ENCODE results near the gene PSMB1.
"Not testable (repeated sequence)": the region's sequence is repeated elsewhere in the genome, so short reads cannot be mapped to it uniquely, and the experiment has no call there.

The PSMB1 gene

DNA sequence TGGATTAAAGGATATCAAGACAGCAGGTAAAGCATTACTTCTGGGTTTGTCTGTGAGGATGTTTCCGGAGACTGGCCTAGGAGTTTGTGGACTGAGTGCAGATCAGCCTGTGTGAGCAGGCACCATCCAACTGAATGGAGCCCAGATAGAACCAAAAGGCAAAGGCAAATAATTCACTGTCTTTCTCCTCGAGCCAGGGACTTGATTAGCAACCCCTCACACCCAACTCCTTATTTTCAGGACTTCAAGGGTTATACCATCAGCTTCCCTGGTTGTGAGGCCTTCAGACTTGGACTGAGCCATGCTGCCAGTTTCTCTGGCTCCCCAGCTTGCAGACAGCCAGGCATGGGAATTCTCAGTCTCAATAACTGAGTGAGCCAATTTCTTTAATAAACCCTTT, 19.3 kb downstream of the PSMB1 start:
- DNase-seq, result no peak

DNA sequence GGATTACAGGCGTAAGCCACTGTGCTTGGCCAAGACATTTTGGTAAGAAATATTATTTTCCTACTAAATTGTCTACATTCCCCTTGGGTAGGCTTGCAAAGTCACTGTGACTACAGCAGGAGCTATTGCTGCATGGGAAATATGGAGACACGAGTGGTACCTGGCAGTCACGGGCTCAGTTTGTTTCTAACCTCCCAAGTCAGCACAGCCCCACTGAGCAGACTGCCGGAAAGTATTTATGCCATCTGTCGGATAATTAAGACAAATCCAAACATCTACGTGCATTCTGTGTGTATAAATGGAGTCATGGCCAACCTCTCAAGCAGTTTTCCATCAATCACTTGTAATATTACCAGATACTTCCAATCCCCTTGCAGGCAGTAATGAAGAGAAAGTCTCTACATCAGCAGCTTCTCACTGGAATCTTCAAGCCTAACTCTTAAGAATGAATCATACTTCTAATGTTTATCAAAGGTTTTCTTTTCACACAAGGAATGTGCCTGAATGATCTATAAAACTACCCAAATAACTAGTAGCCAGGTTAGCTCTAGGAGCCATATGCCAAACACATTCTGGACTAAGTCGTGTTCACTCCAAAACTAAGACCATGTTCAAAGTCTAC, 20.1 kb downstream of the PSMB1 start:
- DNase-seq, result no peak

DNA sequence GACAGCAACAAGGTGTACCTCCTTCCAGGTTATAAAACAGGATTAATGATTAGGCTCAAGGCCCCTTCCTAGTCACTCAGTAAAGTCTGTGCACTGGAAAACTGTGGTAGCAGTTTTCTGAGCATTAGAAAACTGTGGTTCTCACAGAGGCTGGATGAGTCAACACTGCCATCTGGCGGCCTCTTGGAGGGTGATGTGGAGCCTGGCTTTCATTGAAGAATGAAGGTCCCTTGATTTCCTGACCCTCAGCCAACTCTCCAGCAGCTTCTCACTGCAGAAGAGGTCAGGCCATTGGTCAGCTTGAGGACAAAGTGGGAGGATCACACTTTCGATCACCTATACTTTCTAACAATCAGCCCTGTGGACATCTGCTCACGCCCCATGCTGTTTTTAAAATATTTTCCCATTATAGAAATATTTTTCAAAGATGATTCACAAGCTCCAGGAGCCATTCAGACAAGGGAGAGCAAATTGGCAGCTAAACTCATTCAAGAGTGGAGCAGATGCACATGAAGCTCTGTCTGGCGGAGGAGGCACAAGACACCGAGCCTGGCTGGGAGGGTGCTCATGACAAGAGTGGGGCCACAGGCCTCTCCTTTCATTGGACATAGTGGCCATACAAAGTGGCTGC, 23.2 kb downstream of the PSMB1 start:
- DNase-seq, result peak; percentile 76

DNA sequence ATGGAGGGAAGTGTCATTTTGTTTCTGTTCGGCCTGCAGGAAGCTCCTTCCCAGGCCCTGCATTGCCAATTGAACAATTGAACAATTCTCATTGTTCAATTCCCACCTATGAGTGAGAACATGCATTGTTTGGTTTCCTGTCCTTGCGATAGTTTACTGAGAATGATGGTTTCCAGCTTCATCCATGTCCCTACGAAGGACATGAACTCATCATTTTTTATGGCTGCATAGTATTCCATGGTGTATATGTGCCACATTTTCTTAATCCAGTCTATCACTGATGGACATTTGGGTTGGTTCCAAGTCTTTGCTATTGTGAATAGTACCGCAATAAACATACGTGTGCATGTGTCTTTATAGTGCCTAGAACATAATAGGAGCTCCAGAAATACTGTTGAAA, 25.1 kb downstream of the PSMB1 start:
- DNase-seq, result not testable (repeated sequence)

DNA sequence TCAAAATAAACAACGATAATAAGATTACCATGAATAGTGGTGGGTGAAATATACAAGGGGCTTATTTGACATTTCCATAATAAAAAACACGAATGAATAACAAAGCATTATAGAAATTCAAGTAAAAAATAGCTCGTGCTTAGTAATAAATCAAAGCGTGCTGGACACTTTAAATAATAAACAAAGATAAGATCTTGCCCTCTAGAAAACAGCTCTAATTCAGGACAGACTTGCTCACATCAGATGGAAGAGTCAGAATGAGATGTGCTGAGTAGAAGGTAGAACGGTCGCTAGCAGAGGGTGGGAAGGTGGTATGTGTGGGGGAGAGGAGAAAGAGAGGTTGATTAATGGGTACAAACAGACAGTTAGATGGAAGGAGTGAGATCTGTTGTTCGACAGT, 27.3 kb downstream of the PSMB1 start:
- no peak for DNase-seq

DNA sequence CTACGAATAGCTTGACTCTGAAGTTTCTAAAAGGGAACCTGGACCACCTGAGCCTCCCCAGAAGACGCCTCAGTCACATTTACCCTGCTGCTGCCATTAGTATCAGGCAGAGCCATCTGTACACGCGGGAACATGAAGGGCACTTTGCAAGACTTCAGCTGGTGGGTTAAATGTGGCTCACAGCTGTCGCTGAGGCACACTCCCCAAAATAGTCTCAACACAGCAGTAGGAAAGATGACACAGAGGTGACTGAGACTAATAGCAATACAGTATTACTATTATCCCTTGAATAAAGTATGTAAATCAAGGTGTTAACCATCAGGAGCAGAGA, 29.0 kb downstream of the PSMB1 start:
- no peak for DNase-seq

DNA sequence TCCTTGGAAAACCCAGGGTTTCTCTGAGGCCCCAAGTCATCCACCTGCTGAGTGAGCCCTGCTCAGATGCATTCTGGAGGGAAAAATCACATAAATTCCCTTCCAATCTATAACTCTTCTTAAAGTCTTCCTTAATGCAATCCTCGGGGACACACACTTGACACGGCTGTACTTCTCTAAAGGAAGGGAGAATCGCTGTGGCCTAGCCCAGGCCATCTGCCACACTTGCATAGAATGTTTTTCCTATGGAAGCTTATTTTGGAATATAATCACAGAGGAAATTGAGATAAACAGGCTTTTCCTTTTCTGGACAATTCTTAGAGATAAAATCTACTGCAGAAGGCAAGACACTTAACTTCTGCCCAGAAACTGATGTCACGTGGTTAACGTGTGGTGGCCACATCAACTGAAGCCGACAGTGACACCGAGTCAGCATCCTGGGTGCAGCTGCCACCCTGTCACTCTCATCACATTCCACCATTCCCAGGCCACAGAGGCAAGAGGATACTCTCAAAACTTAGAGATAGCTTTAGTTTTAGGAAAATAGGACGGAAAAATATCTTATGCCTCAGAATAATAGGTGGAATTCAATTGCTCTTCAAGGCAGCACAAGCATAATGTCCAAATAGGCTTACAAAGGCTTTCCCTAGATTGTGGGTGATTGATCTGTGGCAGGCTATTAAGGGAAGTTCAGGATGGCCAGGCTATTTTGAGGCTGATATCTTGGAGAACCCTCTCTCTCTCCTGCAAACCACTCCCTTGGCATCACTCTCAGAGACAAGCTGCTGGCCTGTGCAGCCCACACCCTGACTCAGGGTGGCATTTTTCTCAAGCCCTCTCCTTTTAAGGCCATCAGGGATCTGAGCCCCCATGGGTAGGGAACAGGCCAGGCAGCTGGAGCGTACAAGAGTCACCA, 29.6 kb downstream of the PSMB1 start:
- DNase-seq, result no peak

DNA sequence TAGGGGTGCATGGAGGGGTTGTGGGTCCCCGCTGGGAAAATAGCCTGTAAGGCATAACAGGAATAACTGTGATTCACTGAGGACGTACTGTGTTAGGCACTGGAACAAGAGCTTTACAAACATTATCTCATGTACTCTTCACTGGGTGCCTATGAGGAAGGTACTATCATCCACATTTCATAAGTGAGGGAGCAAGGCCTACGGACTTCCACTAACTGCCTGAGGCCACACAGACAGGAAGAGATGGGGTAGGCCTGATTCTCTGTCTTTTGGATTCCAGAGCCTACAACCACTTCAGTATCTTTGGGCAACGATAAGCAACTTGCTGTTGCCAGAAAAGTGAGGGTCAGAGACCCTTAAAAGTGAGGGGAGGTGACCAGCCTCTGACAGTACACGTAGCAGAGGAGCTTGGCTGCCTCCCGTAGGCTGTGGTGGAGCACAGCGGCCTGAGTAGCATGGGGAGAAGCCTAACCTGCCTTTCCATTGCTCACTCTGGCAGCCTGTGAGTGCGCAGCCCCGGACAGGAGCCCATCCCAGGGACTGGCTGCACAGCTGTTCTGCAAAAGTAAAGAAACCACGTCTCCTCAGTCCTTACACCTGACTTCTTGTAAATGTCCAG, 30.4 kb downstream of the PSMB1 start:
- peak; percentile 7 for DNase-seq

DNA sequence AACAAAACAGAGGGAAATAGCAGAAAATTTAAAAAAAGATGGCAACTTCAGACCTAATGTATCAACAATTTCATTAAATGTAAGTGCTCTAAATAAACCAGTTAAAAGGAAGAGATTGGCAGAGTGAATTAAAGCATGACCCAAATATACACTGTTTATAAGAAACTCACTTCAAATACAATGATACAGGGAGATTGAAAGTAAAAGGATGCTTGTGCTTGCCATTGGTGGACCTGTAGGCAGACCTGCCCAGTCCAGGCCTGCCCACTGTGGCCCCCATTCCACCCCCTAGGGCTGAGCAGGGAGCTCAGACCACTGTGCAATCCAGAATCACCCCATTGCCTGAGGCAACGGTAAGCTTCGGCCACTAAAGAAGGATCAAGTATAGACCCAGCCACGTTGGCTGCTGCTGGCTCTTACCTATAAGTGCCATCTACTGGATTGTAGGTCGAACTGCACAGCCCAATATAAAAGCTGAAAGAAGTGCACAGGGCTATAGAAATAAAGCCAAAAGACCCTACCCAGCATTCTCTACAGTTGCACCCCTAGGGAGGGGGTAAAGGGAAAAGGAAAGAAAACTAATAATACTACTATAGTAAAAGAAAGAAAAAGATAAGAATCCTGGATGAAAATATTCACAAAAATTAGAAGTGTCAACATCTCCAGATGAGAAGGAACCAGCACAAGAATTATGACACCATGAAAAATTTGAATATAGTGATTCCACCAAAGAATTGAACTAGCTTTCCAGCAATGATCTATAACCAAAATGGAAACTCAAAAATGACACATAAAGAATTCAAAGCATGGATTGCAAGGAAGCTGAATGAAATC, 36.1 kb downstream of the PSMB1 start:
- DNase-seq, result peak; percentile 89

DNA sequence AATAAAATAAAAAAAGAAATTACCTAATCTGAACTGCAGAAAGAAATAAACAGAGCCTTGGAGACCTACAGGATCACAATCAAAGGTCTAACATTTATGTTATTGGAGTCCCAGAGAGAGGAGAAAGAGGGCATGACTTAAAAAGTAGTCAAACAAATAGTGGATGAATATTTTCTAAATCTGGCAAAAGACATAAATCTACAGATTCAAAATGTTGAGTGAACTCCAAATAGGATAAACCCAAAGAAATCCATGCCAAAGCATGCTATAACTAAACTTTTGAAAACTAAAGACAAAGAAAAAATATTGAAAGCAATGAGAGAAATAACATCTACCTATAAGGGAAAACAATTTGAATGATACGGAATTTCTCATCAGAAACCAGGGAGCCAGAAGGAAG, 38.2 kb downstream of the PSMB1 start:
- DNase-seq, result no peak

DNA sequence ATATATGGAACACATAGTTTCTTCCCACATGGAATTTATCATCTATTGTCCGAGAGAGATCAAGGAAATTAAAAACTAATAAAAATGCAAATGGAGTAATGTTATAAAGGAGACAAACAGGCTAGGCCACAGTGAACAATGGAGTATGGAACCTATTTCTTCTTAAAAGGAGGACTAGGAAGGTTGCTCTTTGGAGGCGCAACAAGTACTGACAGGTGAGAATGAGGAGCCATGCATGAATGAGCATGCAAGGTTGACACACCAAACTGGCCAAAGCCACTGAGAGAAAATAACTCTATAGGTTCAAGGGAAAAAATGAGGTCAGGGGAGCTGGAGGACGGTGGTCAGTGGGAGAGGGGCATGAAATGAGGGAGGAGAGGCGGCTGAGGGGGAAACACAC, 40.9 kb downstream of the PSMB1 start:
- DNase-seq, result no peak

DNA sequence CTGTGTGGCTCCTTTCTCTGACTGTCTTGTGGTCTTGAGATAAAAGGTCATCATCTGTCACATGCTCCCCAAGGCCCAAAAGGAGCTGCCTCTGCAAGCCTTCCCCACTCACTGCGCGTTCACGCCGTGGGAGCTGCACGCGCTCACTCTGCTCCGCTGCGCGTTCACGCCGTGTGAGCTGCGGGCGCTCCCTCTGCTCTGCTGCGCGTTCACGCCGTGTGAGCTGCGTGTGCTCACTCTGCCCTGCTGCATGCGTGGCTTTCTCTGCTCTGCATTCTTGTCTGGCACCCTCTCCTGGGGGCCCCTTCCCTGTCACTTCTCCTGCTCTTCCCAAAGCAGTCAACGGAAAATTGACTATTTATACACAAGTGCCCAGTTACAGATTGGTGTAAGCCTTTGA, 42.5 kb downstream of the PSMB1 start:
- no peak for DNase-seq

DNA sequence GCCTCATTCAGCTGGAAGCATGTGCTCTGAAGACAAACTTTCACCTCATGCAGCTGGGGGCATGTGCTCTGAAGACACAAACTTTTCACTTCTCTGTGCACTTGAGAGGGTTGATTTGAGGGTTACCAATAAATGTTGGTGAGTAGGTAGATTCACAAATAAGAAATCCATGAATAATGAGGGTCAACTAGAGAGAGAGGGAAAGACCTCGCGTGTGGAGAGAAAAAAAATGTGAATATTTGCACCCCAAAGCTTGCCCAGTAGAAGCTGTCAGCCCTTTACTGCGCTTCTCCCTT, 43.4 kb downstream of the PSMB1 start:
- no peak for DNase-seq

DNA sequence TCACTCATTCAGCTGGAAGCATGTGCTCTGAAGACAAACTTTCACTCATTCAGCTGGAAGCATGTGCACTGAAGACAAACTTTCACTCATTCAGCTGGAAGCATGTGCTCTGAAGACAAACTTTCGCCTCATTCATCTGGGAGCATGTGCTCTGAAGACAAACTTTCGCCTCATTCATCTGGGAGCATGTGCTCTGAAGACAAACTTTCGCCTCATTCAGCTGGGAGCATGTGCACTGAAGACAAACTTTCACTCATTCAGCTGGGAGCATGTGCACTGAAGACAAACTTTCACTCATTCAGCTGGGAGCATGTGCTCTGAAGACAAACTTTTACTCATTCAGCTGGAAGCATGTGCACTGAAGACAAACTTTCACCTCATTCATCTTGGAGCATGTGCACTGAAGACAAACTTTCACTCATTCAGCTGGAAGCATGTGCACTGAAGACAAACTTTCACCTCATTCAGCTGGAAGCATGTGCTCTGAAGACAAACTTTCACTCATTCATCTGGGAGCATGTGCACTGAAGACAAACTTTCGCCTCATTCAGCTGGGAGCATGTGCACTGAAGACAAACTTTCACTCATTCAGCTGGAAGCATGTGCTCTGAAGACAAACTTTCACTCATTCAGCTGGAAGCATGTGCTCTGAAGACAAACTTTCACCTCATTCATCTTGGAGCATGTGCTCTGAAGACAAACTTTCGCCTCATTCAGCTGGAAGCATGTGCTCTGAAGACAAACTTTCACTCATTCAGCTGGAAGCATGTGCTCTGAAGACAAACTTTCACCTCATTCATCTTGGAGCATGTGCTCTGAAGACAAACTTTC, 44.0 kb downstream of the PSMB1 start:
- DNase-seq, result not testable (repeated sequence)

DNA sequence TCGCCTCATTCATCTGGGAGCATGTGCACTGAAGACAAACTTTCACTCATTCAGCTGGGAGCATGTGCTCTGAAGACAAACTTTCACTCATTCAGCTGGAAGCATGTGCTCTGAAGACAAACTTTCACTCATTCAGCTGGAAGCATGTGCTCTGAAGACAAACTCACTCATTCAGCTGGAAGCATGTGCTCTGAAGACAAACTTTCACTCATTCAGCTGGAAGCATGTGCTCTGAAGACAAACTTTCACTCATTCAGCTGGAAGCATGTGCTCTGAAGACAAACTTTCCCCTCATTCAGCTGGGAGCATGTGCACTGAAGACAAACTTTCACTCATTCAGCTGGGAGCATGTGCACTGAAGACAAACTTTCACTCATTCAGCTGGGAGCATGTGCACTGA, 44.8 kb downstream of the PSMB1 start:
- DNase-seq, result not testable (repeated sequence)

DNA sequence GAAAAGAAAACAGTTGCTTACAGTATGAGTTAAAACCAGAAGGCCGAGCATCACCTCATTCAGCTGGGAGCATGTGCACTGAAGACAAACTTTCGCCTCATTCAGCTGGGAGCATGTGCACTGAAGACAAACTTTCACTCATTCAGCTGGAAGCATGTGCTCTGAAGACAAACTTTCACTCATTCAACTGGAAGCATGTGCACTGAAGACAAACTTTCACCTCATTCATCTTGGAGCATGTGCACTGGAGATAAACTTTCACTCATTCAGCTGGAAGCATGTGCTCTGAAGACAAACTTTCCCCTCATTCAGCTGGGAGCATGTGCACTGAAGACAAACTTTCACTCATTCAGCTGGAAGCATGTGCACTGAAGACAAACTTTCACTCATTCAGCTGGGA, 45.4 kb downstream of the PSMB1 start:
- DNase-seq, result not testable (repeated sequence)

DNA sequence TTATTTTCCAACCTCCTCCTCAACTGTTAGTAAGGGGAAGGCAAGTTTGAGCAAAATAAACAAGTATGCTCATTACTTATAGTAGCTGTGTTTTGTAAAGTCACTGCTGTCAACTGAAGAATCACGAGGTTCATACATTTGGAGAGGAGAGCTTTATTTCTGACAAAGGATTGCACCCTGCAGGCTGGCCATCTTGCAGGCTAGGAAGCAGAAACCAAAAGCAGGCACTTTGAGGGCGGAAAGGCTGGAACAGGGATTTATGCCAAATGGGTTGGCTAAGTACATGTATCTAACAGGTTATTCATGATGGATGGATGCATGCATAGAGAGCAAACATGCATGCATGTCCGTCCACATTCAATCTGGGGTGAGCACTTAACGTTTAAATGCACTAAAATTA, 46.7 kb downstream of the PSMB1 start:
- DNase-seq, result no peak

DNA sequence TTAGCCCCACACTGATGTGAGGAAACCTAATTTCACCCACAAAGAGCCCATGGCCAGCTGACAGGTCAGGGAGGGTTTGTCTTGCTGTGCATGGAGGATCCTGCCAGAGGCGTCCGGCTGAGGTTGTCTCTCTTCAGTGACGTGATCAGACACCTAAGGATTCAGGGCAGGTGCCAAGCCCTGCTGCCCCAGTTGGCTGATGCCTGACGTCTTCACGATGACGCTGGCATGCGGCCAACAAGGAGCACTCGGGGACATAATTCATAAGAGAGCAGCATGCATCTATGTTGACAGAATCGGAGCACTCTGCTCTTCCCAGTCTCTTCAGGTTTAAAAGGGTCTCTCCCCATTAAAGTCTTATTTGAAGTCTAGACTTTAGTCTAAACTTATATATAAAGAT, 47.8 kb downstream of the PSMB1 start:
- DNase-seq, result peak; percentile 95

DNA sequence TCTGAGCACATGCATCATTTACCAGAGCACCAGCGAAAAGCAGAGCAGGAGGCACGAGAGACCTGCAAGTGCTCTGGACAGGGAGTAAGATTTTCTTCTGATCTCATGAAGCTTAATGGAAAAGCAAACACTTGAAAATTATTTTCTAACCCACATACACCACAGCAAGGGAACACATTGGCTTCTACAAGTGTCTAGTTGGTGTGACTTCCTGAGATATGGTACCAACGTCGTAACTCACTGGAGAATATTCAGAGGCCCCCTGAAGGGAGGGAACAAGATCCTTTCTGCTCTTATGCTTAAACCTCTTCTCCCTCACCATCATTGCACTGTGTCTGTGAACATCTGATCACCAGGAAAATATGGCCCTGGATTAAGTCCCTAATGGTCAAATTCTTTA, 48.6 kb downstream of the PSMB1 start:
- no peak for DNase-seq

DNA sequence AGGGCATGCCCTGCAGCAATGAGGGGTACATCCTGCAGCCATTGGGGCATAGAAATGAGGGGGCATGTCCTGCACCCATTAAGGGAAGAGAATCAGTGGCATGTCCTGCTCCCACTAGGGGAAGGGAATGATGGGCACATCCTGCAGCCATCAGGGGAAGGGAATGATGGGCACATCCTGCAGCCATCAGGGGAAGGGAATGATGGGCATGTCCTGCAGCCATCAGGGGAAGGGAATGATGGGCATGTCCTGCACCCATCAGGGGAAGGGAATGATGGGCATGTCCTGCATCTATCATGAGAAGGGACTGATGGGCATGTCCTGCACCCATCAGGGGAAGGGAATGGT, 49.7 kb downstream of the PSMB1 start:
- no peak for DNase-seq

DNA sequence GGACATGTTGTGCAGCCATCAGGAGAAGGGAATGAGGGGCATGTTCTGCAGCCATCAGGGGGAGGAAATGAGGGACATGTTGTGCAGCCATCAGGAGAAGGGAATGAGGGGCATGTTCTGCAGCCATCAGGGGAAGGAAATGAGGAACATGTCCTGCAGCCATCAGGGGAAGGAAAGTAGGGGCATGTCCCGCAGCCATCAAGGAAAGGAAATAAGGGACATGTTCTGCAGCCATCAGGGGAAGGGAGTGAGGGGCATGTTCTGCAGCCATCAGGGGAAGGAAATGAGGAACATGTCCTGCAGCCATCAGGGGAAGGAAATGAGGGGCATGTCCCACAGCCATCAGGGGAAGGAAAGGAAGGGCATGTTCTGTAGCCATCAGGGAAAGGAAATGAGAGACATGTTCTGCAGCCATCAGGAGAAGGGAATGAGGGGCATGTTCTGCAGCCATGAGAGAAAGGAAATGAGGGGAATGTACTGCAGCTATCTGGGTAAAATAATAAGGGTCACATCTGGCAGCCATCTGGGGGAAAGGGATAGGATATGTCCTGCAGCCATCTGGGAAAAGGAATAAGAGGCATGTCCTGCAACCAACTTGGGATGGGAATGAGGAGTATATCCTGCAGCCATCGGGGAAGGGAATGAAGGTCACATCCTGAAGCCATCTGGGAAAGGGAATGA, 50.2 kb downstream of the PSMB1 start:
- DNase-seq, result not testable (repeated sequence)

DNA sequence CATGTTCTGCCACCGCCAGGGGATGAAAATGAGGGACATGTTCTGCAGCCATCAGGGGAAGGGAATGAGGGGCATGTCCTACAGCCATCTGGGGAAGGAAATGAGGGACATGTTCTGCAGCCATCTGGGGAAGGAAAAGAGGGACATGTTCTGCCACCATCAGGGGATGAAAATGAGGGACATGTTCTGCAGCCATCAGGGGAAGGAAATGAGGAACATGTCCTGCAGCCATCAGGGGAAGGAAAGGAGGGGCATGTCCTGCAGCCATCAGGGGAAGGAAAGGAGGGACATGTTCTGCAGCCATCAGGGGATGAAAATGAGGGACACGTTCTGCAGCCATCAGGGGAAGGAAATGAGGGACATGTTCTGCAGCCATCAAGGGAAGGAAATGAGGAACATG, 50.8 kb downstream of the PSMB1 start:
- DNase-seq, result not testable (repeated sequence)
